HL-60 (cell line): ENCODE measurements around the gene ERFE.

Source experiments
- DNase-seq, 2 experiments: peaks; one replicate each; pipeline ENCODE4 v3.0.0-alpha.2; 2010 to 2020; ENCODE audit warnings: low read depth in 1 of 2, low spot score in 1 of 2
- H3K27ac ChIP-seq: fragments of 250-450 bp; sonication (Bioruptor Pico); replicated peaks from 2 replicates; pipeline ENCODE4 v1.5.1; 2020; ENCODE audit warnings: mild to moderate bottlenecking, moderate library complexity
- H3K27me3 ChIP-seq: fragments of 250-450 bp; sonication (Bioruptor Pico); 2 replicates; pipeline ENCODE4 v1.5.1; 2021; ENCODE audit warnings: mild to moderate bottlenecking, moderate library complexity; ENCODE audit not compliant: insufficient read depth, poor library complexity, severe bottlenecking
- H3K4me3 ChIP-seq: replicated peaks from 2 replicates; pipeline ENCODE4 v1.5.1; 2011; ENCODE audit warnings: mild to moderate bottlenecking, control low read depth, low read length; ENCODE audit not compliant: insufficient read depth
- CTCF ChIP-seq: IDR thresholded peaks from one replicate; pipeline ENCODE4 v1.5.1; 2011; ENCODE audit warnings: low read length, control low read depth, inconsistent platforms; ENCODE audit not compliant: insufficient read depth
- GABPA ChIP-seq: IDR thresholded peaks from 2 replicates; pipeline ENCODE4 v1.6.1; 2012; ENCODE audit warnings: low read depth
- POLR2AphosphoS5 ChIP-seq: IDR thresholded peaks from 2 replicates; pipeline ENCODE4 v1.6.1; 2012; ENCODE audit warnings: low read depth
- REST ChIP-seq: IDR thresholded peaks from 2 replicates; pipeline ENCODE4 v1.6.1; 2012; ENCODE audit warnings: low read depth; ENCODE audit not compliant: insufficient replicate concordance
- SPI1 ChIP-seq: IDR thresholded peaks from 2 replicates; pipeline ENCODE4 v1.6.1; 2012; ENCODE audit warnings: low read depth, mild to moderate bottlenecking, borderline replicate concordance

Gene ERFE

DNA sequence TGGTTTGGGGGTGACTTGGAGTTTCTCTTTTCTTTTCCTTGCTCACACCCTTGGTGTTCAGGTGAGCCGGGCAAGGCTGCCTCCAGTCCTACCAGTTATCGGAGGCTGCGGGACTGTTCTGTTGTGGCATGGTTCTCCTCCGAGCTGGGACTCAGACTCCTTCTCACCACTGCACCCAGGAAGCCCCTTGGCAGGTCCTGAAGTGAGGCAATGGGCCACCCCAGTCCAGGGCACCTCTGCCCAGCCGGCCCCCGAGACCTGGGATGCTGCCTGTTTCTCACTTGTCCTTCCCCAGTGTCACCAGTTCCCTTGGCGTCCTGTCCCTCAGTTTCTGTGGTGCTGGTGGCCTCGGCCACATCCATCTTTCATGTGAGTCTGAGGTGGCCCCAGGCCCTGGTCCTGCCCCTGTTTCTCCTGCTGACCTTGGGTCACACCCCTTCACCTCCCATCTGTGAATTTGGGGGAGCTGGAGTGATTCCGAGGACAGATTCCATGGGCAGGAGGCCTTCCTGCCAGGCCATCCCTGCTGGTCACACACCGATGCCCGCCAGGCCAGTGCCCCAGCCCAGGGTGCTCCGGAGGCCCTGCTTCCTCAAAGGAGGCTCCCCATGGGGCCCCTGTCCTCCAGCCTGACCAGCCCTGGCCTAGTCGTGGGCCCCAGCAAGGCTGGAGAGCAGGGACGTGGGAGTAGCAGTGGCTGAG, 26.9 kb upstream of the ERFE start:
- Histone ChIP-seq H3K27me3 (no peaks in the 10 kb centered on the region), H3K27ac (no peak overlapping the region), H3K4me3 (no peak overlapping the region)
- DNase-seq = no peak
- TF ChIP-seq GABPA (no peak), SPI1 (no peak), CTCF (no peak), POLR2AphosphoS5 (no peak), REST (no peak)

DNA sequence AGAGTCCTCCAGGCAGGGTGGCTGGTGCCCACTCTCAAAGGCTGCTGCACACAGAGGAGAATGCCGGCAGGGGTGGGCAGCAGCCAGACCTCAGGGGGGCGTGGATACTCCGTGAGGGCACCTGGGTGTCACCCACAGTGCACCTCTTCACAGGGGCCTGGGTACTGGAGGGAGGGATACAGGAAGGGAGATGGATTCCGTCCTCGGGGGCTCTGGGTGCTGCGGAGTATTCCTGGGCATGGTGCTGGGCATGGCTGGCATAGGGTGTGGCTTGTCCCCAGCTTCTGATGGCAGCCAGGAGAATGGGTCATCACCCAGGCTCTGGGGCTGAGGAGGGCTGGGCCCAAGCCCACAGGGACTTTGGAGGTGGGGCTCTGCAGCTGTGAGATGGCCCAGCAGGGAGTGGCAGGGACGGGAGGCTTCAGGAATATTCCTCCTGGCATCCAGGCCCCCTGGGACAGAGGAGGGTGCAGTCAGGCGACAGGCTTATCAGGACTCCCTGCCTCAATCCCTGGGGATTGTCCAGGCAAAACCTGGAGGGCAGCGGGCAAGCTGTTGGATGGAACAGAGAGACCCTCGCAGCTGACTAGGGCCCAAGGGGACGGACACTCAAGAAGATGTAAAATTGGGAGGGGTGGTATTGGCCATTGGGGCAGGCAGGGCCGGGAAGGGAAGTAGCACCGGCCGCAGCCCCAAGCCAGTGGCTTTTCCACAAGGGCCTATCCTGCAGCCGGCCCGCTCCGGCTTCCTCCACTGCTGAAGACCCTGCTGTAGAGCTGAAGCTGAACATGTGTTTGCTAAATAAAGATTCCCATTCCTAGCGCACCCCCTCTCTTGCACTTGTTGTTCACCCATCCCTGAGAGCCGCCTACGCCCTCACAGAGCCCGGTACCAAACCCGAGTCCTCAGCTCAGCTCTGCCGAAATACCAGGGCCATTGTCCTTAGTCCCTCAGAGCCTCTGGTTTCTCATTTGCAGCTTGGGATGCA, 26.0 kb upstream of the ERFE start:
- TF ChIP-seq GABPA (no peak), CTCF (no peak), POLR2AphosphoS5 (no peak), SPI1 (no peak), REST (no peak)
- H3K4me3 ChIP-seq = no peak overlapping the region
- no peaks in the 10 kb centered on the region for H3K27me3 ChIP-seq
- no peak overlapping the region for H3K27ac ChIP-seq
- no peak for DNase-seq

DNA sequence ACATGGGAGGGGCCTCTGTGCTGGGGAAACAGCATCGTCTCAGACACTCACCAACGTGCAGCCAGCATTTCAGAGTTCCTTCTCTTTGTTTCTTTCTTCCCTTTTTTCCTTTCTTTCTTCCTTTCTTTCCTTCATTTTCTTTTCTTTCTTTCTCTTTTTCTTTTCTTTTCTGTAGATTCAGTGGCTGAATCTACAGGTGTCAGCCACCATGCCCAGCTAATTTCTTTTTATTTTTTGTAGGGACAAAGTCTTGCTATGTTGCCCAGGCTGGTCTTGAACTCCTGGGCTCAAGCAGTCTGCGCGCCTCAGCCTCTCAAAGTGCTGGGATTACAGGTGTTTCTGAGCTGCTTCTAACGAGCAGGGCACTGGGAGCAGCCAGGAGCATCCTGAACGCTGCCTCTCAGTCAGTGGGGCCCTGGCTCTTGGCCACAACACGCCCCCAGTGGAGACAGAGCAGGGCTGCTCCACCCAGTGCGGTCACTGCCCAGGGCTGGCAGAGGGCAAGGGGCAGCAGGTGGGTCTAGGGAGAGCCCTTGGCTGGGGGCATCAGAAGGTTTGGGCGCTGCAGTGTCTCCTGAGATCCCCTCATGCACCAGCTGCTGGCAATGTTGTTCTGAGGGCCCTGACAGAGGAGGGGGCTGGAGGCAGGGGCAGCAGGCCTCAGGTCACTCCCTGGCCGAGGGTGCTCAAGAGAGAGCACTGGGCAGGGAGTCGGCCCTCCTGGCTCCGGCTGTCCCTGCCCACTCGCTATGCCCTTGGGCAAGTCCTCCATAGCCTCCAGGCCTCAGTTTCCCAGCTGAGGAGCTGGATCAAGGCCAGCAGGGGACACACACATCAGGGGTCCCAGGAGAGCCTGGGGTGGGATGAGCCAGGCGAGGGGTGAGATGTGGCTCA, 25.0 kb upstream of the ERFE start:
- H3K27ac ChIP-seq = no peak overlapping the region
- H3K27me3 ChIP-seq = no peaks in the 10 kb centered on the region
- TF ChIP-seq REST (no peak), GABPA (no peak)
- no peak for DNase-seq
- H3K4me3 ChIP-seq = no peak overlapping the region
